ENCODE measurements around the gene DTX1. TPM values are rescaled to one million over a fixed set of nuclear protein-coding genes. Genes with fewer than 3 reads are reported as not detected.

The DTX1 gene
- polyA plus RNA-seq, 1 donor (not counting 4 experiments of a cell fraction or from before 2014, with no cell fraction given): not detected

GRCh38 chr12:113091506-113091905, 35.0 kb downstream of the DTX1 start:
- Histone ChIP-seq H3K36me3 (ENCODE audit: control insufficient read depth in 2 of 2, extremely low read depth in 1 of 2, insufficient read depth in 2 of 2, low read length in 2 of 2) (no peaks in the 10 kb centered on the region), H4K20me1 (ENCODE audit: control insufficient read depth, extremely low read depth, insufficient read depth, low read length) (no peaks in the 10 kb centered on the region), H3K9me3 (ENCODE audit: control insufficient read depth, low read depth, low read length) (no peaks in the 10 kb centered on the region), H3K79me2 (ENCODE audit: control insufficient read depth, insufficient read depth, low read length) (no peaks in the 10 kb centered on the region), H3K9me1 (ENCODE audit: control insufficient read depth, extremely low read depth, insufficient read depth, low read length) (no peaks in the 10 kb centered on the region), H2AFZ (ENCODE audit: control insufficient read depth, low read length) (no peak overlapping the region), H3K27me3 (ENCODE audit: control insufficient read depth, extremely low read depth, insufficient read depth, low read length) (peaks cover 4% of the 10 kb centered on the region), H3K4me3 (ENCODE audit: control insufficient read depth in 2 of 3, extremely low read depth in 1 of 3, insufficient read depth in 2 of 3, low read depth in 1 of 3, low read length in 3 of 3) (no peak overlapping the region), H3K9ac (ENCODE audit: control insufficient read depth, extremely low read depth, insufficient read depth, low read length) (no peak overlapping the region), H3K27ac (ENCODE audit: control insufficient read depth, insufficient read depth, low read length) (no peak overlapping the region), H3K4me2 (ENCODE audit: control insufficient read depth, extremely low read depth, insufficient read depth, low read depth, low read length) (no peak overlapping the region), H3K4me1 (ENCODE audit: control insufficient read depth, extremely low read depth, insufficient read depth, low read length) (no peaks in the 10 kb centered on the region)
- no peak for FAIRE-seq
- DNase-seq (ENCODE audit: low read depth, low spot score): no peak
- TF ChIP-seq EZH2 (IDR thresholded peaks at IDR 0.05; ENCODE audit: low read length): no peak
- dilution Hi-C loops (cut with MboI; ENCODE audit: extremely low pct_ligation_motif_present, low sequenced_read_pairs): no loop called here

DNA sequence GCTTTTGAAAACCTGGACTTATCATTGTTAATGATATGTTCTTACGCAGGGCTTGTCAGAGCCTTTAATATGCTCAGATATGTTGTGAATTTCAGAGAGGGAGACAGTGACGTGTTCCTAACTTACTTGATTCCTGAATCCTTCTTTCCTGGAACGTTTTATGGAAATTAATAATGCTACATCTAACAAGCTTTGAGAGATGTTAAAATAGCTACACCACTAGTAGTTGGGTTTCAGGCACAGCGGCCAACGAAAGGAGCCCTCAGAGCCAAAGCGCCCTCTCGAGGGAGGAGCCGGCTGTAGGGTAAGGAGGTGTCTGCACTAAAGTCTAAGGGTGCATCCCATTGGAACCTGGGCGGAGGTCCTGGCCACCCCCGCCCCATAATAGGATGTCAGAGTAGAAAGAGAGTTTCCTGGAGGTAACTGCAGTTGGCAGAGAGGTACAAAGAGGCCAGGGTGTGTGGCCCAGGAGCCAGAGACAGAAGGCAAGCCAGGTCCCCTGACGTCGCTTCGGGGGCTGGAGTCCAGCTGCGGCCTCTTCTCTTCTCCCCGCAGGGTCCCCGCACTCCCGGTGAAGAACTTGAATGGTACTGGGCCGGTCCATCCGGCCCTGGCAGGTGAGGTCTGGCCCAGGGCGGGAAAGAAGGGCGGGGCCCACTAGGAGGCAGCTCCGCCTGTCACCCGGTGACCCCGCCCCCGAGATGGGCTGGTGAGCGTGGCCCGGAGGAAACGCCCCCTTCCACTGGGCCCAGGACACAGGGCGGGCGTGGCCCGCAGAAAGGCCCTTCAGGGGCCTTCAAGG, 36.3 kb downstream of the DTX1 start:
- H3K4me3 ChIP-seq (ENCODE audit: control insufficient read depth in 2 of 3, extremely low read depth in 1 of 3, insufficient read depth in 2 of 3, low read depth in 1 of 3, low read length in 3 of 3): no peak overlapping the region
- no peak for FAIRE-seq
- H3K27me3 ChIP-seq (ENCODE audit: control insufficient read depth, extremely low read depth, insufficient read depth, low read length): peaks cover 4% of the 10 kb centered on the region
- dilution Hi-C loops (cut with MboI; ENCODE audit: extremely low pct_ligation_motif_present, low sequenced_read_pairs): no loop called here
- H3K9me3 ChIP-seq (ENCODE audit: control insufficient read depth, low read depth, low read length): no peaks in the 10 kb centered on the region
- H3K27ac ChIP-seq (ENCODE audit: control insufficient read depth, insufficient read depth, low read length): no peak overlapping the region
- no peak overlapping the region for H3K9ac ChIP-seq (ENCODE audit: control insufficient read depth, extremely low read depth, insufficient read depth, low read length)
- no peaks in the 10 kb centered on the region for H3K79me2 ChIP-seq (ENCODE audit: control insufficient read depth, insufficient read depth, low read length)
- H3K9me1 ChIP-seq (ENCODE audit: control insufficient read depth, extremely low read depth, insufficient read depth, low read length): no peaks in the 10 kb centered on the region
- TF ChIP-seq, protein P1, sequence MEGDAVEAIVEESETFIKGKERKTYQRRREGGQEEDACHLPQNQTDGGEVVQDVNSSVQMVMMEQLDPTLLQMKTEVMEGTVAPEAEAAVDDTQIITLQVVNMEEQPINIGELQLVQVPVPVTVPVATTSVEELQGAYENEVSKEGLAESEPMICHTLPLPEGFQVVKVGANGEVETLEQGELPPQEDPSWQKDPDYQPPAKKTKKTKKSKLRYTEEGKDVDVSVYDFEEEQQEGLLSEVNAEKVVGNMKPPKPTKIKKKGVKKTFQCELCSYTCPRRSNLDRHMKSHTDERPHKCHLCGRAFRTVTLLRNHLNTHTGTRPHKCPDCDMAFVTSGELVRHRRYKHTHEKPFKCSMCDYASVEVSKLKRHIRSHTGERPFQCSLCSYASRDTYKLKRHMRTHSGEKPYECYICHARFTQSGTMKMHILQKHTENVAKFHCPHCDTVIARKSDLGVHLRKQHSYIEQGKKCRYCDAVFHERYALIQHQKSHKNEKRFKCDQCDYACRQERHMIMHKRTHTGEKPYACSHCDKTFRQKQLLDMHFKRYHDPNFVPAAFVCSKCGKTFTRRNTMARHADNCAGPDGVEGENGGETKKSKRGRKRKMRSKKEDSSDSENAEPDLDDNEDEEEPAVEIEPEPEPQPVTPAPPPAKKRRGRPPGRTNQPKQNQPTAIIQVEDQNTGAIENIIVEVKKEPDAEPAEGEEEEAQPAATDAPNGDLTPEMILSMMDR (optimal IDR thresholded peaks at IDR 0.05 in 1 of 3, IDR thresholded peaks at IDR 0.05 in 1 of 3, conservative IDR thresholded peaks at IDR 0.05 in 1 of 3; ENCODE audit: extremely low read depth in 1 of 3, insufficient read depth in 2 of 3, low read length in 3 of 3): peak; percentile 25 to 62 (median 40)
- no peak for TF ChIP-seq EZH2 (IDR thresholded peaks at IDR 0.05; ENCODE audit: low read length)
- DNase-seq (ENCODE audit: low read depth, low spot score): no peak
- no peaks in the 10 kb centered on the region for H3K4me1 ChIP-seq (ENCODE audit: control insufficient read depth, extremely low read depth, insufficient read depth, low read length)
- H3K36me3 ChIP-seq (ENCODE audit: control insufficient read depth in 2 of 2, extremely low read depth in 1 of 2, insufficient read depth in 2 of 2, low read length in 2 of 2): no peaks in the 10 kb centered on the region
- H2AFZ ChIP-seq (ENCODE audit: control insufficient read depth, low read length): no peak overlapping the region
- no peaks in the 10 kb centered on the region for H4K20me1 ChIP-seq (ENCODE audit: control insufficient read depth, extremely low read depth, insufficient read depth, low read length)
- H3K4me2 ChIP-seq (ENCODE audit: control insufficient read depth, extremely low read depth, insufficient read depth, low read depth, low read length): peak overlapping the region; percentile 29

Data from keratinocyte (primary cell).